ENCODE results near the gene FRMD4B.

FRMD4B gene

DNA sequence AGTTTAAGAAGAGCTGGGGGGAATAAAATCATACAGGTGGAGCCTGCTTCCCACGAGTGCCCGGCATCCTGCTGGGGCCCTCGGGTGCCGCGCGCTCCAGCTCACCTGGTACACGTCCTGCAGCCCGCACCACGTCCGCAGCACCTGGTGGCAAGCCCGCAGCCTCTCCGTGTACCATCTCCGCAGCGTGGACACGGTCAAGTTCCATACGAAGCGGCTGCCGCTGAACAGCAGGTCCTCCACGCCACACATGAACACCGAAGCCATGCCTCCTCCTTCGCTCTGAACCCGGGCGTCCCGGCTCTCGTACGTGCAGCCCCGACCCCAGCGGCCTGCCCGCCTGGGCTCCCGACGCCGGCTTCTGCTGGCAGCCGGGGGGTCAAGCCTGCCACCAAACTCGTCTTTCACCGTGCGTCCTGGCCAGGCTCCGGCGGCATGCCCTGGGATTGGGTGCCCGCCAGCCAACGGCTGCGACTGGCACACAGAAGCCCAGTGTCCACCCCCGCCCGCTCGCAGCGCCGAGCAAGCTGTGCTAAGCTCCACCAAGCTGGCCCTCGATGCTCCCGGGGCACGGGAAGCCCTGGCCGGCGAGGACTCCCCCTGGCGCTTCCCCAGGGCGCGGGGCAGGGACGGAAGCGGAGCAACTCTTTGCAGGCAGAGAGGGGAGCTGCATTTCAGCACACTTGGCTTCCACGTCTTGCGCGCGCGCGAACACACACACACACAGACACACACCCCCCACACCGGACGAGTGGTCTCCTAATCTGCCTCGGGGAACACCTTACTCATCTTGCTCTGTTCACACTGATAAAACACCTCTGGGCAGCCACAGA is at the start of gene FRMD4B:
TSS of gene FRMD4B (minus strand) at position 366 of the 833 bp plus-strand sequence. CDS start at position 267, 99 bp downstream.
- DNase-seq: no peak

DNA sequence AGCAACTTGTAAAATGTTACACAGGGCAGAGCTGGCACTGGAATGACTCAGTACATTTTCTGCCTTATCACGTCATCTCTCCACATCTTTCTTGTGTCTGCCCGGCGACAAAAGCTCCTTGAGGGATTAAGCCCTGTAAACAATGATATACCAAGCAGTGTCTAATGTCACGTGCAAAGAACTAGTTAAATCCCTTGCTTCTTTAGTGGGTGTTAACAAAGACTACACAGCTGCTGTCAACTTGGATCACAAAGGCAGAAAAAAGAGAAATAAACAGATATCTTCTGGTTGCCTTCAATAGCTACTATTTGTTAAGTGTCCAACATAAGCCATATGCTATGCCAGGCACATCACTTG is 48.1 kb upstream of the FRMD4B start:
- DNase-seq: no peak

- no peak for DNase-seq
Measured at GRCh38 chr3:69433121-69433968, 47.5 kb upstream of the FRMD4B start.

DNA sequence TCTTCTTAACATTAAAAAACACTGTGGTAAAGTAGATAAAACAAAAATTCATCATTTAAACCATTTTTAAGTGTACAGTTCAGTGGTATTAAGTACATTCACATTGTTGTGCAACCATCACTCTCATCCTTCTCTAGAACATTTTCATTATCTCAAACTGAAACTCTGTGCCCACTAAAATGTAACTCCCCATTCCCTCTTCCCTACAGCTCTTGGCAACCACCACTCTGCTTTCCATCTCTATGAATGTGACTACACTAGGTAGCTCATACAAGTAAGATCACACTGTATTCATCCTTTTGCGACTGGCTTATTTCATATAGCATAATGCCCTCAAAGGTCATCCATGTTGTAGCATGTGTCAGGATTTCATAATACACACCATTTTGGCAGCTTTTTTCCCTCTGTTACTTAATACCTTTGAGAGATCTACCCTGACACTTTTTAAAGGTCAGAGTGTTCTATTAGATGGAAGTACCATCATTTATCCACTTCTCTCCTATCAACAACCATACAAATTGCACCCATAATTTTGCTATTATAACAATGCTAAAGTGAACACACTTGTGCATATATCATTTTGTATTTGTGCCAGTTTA is 42.9 kb upstream of the FRMD4B start:
- no peak for DNase-seq

GRCh38 chr3:69426967-69427304 is 41.0 kb upstream of the FRMD4B start:
- no peak for DNase-seq

DNA sequence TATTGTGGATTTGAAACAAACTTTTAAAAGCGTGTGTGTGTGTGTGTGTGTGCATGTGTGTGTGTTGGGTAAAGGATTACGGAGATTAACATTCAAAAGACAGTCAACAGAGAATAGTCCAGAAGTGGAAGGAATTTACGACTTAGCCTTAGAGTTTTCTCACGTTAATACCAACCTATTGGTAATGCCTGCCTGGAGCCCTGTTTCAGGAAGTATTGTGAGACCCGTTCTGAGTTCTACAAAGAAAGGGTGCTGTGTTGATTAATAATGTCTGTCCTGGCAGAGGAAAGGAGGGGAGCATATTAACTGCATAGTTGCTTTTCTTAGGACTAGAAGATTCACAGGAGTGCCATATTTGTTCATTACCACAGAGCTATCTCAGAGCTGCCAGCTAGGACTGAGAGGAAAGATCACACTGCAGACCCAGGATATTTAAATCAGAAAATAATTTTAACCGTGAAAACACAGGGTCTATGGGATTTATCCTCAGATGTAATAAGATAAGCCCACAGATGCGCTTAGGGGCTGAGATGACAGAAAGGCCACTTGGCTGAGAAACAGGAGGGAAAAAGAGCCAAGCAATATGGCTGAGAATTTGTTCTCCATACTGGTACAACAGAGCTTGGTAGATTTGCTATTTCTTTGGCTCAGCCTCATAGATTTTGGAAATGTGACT is 40.5 kb upstream of the FRMD4B start:
- DNase-seq: no peak

DNA sequence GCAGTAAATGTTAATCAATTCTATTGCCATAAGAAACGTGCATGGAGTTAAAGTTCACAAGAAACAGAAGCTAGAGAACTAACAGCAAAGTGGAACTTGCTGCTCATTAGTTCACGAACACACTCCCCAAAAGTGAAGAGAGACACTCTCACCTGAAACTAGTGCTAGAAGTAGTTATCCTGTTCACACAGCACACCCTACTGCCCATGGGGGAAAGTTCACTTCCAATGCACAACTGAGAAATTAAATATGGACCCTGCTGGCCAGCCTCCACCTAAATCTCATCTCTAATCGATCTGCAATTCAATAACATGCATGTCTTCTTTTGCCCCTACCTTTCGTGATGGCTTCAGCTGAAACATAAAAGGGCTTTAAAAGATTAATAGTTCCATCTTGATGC is 39.4 kb upstream of the FRMD4B start:
- peak in 1 of 2 experiments; percentile 6 for DNase-seq

DNA sequence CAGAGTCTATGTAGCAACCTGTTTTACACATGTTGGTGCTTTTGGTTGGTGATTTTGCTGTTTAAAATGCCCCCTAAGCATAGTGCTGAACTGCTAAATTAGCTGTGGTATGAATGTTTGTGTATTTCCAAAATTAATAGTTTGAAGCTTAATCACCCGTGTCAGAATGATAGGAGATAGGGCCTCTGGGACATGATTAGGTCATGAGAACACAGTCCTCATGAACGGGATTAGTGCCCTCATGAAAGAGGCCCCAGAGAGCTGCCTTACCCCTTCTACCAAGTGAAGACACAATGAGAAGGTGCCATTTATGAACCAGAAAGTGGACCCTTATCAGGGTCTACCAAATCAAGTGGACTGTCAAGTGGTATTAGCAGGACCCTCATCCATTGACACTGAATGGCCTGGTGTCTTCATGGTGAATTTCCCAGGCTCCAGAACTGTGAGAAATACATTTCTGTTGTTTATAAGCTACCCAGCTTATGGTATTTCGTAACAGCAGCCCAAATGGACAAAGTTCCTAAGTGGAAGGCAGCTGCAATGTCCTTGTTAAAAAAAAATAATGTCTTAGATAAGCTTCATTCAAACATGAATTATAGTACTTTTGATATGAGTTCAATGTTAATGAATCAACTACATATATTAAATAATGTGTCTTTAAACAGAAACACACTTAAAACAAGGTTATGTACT is 37.7 kb upstream of the FRMD4B start:
- no peak for DNase-seq

GRCh38 chr3:69422751-69423150 is 36.9 kb upstream of the FRMD4B start:
- DNase-seq: no peak

GRCh38 chr3:69420781-69421520 is 35.1 kb upstream of the FRMD4B start:
- DNase-seq: no peak

DNA sequence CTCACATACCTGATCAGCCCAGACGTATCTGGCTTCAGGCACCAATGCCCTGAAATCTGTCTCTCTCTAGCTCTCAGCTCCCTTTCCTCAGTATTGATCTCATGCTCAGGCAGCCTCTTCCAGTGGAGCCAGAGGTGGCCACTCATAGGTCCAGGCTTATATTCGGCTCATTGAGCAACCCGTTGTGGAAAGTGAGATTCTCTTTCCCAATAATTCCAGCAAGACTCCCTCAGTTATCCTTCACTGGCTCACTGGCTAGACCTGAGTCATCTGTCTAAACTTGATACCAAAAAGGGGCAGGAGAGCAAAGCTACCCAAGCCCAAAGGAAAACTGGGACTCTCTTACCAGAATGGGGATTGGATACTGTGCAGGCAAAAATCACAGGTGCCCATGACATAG is 33.4 kb upstream of the FRMD4B start:
- no peak for DNase-seq

- no peak for DNase-seq
Measured at GRCh38 chr3:69417541-69418078, 31.7 kb upstream of the FRMD4B start.

GRCh38 chr3:69413551-69414207 is 27.8 kb upstream of the FRMD4B start:
- no peak for DNase-seq

GRCh38 chr3:69411346-69411745 is 25.5 kb upstream of the FRMD4B start:
- DNase-seq: no peak

GRCh38 chr3:69410301-69410700 is 24.4 kb upstream of the FRMD4B start:
- peak; percentile 64 to 66 for DNase-seq

- no peak for DNase-seq
Measured at GRCh38 chr3:69409831-69410230, 23.9 kb upstream of the FRMD4B start.

GRCh38 chr3:69409011-69409410 is 23.1 kb upstream of the FRMD4B start:
- DNase-seq: no peak

GRCh38 chr3:69408542-69408941 is 22.7 kb upstream of the FRMD4B start:
- no peak for DNase-seq

DNA sequence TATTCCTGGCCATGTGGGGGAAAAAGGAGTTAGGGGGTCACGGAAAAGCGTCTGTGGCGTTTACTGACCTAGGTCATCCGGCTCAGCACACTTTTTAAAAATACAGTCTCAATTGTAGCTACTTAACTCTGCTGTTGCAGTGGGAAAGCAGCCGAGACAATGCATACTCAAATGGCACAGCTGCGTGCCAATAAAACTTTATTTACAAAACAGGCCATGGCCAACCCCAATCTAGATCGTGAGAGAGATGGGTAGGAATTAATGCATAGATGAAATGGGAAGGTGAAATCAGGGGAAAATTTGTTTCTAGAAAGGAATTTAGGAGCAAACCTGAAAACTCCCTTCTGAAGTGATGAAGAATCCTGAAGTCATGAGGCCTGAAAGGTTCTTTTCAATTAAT is 22.0 kb upstream of the FRMD4B start:
- DNase-seq: no peak

GRCh38 chr3:69406163-69406562 is 20.3 kb upstream of the FRMD4B start:
- DNase-seq: no peak

- no peak for DNase-seq
Measured at GRCh38 chr3:69405067-69405466, 19.2 kb upstream of the FRMD4B start.

Measured in activated CD4-positive, alpha-beta T cell treated with anti-CD3 and anti-CD28 coated beads, Interleukin-2, amount 50 U/mL, for 4 hours (primary cell).